ENCODE data around the gene ZCCHC9. TPM values are rescaled to one million over a fixed set of nuclear protein-coding genes. Genes with fewer than 3 reads are reported as not detected.

ZCCHC9 gene
- total and polyA plus RNA-seq, 2 of the 4 experiments (the other 2 are of a cell fraction): 20.4 to 24.6 TPM

DNA sequence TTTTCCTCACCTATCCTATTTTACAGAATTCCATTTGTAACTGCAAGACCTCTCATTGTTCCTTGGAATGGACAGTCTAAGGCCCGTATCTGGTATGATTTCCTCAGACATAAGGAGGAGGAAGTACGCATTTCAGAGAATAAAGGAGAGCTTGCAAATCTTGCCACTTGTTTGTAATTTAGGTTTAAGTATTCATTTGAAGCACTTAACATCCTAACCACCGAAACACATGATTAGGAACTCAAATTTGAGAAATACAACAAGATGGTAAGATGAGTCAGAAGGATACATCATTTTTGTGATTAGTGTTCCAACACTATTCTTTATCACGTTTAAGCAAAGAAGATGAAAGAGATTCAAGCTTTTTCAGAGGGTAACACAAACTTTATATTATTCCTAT lies 3.9 kb upstream of the ZCCHC9 start:
- H2AFZ ChIP-seq (replicated peaks; ENCODE audit: low read length, poor library complexity): no peak overlapping the region
- no peak overlapping the region for H3K4me2 ChIP-seq (ENCODE audit: low read depth, low read length)
- peaks cover 4% of the 10 kb centered on the region for H3K4me1 ChIP-seq (ENCODE audit: control insufficient read depth, insufficient read depth, low read length)
- H3K27ac ChIP-seq (ENCODE audit: insufficient read depth, low read length): no peak overlapping the region
- no CpG with 5 or more reads among the region's 4 CpGs for WGBS, 2 experiments (ENCODE audit: extremely low coverage in 2 of 2, insufficient read length in 1 of 2)
- no peak overlapping the region for H2AK5ac ChIP-seq (ENCODE audit: low read depth, low read length)
- H2BK15ac ChIP-seq (ENCODE audit: low read depth, low read length): no peak overlapping the region
- no peak overlapping the region for H3K14ac ChIP-seq (replicated peaks; ENCODE audit: low read depth, low read length)
- BruUV-seq (replicated peaks): no TSS peak
- H3K56ac ChIP-seq (ENCODE audit: extremely low read depth, insufficient read depth, low read length): no peak overlapping the region
- TF ChIP-seq MAZ (IDR thresholded peaks at IDR 0.05; ENCODE audit: borderline replicate concordance, low read depth, low read length) (no peak), MAFK (IDR thresholded peaks at IDR 0.05; ENCODE audit: low read depth, low read length) (no peak), RCOR1 (IDR thresholded peaks at IDR 0.05; ENCODE audit: insufficient replicate concordance, low read length) (no peak), MXI1 (IDR thresholded peaks at IDR 0.05; ENCODE audit: borderline replicate concordance, low read depth, low read length) (no peak), CEBPB (IDR thresholded peaks at IDR 0.05; ENCODE audit: low read depth, low read length) (no peak), RAD21 (IDR thresholded peaks at IDR 0.05; ENCODE audit: low read length) (no peak), NFE2L2 (IDR thresholded peaks at IDR 0.05; ENCODE audit: low read depth, low read length) (no peak), CHD1 (IDR thresholded peaks at IDR 0.05; ENCODE audit: low read depth, low read length) (no peak), POLR2A (IDR thresholded peaks at IDR 0.05; ENCODE audit: low read depth, low read length) (no peak), SMC3 (IDR thresholded peaks at IDR 0.05; ENCODE audit: low read depth, low read length) (no peak), RFX5 (IDR thresholded peaks at IDR 0.05; ENCODE audit: low read depth, low read length) (no peak), FOS (IDR thresholded peaks at IDR 0.05; ENCODE audit: low read depth, low read length) (no peak), BHLHE40 (IDR thresholded peaks at IDR 0.05; ENCODE audit: low read depth, low read length) (no peak)
- TF ChIP-seq, protein P1, sequence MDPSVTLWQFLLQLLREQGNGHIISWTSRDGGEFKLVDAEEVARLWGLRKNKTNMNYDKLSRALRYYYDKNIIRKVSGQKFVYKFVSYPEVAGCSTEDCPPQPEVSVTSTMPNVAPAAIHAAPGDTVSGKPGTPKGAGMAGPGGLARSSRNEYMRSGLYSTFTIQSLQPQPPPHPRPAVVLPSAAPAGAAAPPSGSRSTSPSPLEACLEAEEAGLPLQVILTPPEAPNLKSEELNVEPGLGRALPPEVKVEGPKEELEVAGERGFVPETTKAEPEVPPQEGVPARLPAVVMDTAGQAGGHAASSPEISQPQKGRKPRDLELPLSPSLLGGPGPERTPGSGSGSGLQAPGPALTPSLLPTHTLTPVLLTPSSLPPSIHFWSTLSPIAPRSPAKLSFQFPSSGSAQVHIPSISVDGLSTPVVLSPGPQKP (IDR thresholded peaks at IDR 0.05; ENCODE audit: borderline replicate concordance, low read depth, low read length): no peak
- TF ChIP-seq, protein P2, sequence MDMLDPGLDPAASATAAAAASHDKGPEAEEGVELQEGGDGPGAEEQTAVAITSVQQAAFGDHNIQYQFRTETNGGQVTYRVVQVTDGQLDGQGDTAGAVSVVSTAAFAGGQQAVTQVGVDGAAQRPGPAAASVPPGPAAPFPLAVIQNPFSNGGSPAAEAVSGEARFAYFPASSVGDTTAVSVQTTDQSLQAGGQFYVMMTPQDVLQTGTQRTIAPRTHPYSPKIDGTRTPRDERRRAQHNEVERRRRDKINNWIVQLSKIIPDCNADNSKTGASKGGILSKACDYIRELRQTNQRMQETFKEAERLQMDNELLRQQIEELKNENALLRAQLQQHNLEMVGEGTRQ (IDR thresholded peaks at IDR 0.05; ENCODE audit: low read depth, low read length): no peak
- TF ChIP-seq, protein P3, sequence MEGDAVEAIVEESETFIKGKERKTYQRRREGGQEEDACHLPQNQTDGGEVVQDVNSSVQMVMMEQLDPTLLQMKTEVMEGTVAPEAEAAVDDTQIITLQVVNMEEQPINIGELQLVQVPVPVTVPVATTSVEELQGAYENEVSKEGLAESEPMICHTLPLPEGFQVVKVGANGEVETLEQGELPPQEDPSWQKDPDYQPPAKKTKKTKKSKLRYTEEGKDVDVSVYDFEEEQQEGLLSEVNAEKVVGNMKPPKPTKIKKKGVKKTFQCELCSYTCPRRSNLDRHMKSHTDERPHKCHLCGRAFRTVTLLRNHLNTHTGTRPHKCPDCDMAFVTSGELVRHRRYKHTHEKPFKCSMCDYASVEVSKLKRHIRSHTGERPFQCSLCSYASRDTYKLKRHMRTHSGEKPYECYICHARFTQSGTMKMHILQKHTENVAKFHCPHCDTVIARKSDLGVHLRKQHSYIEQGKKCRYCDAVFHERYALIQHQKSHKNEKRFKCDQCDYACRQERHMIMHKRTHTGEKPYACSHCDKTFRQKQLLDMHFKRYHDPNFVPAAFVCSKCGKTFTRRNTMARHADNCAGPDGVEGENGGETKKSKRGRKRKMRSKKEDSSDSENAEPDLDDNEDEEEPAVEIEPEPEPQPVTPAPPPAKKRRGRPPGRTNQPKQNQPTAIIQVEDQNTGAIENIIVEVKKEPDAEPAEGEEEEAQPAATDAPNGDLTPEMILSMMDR (conservative IDR thresholded peaks at IDR 0.05; ENCODE audit: low read depth, low read length): no peak
- H2BK120ac ChIP-seq (ENCODE audit: low read depth, low read length): no peak overlapping the region
- H4K20me1 ChIP-seq (ENCODE audit: insufficient read depth, low read length): no peaks in the 10 kb centered on the region
- H3K18ac ChIP-seq (ENCODE audit: low read depth, low read length): no peak overlapping the region
- no peaks in the 10 kb centered on the region for H3K9me3 ChIP-seq (ENCODE audit: control insufficient read depth, insufficient read depth, low read length)
- H3K4me3 ChIP-seq (ENCODE audit: insufficient read depth, low read depth, low read length): no peak overlapping the region
- H2BK5ac ChIP-seq (ENCODE audit: low read depth, low read length, poor library complexity, severe bottlenecking): no peak overlapping the region
- H4K8ac ChIP-seq (ENCODE audit: low read depth in 2 of 2, low read length in 2 of 2): no peak overlapping the region
- H2AK9ac ChIP-seq (replicated peaks; ENCODE audit: low read depth, low read length, poor library complexity): no peak overlapping the region
- H3K4ac ChIP-seq (ENCODE audit: low read depth, low read length): no peak overlapping the region
- H3K27me3 ChIP-seq (ENCODE audit: control insufficient read depth, insufficient read depth, low read length): no peaks in the 10 kb centered on the region
- DNase-seq (no peak), ATAC-seq (ENCODE audit: low read depth) (no peak)
- dilution Hi-C loops (cut with HindIII; ENCODE audit: low sequenced_read_pairs, unreplicated experiment): no loop called here
- H3K9me1 ChIP-seq (ENCODE audit: insufficient read depth, low read length): peaks cover 3% of the 10 kb centered on the region; the same call in 1 of the 2 replicates
- intact Hi-C loops (cut with micrococcal nuclease): loop anchor here (5.0 to 10.0 kb wide), 3 partner anchors 53 to 333 kb away; partner anchors contain the start of gene RASGRF2
- H4K5ac ChIP-seq (ENCODE audit: low read depth, low read length): no peak overlapping the region
- no peak overlapping the region for H3K23ac ChIP-seq (ENCODE audit: low read depth, low read length)
- in situ Hi-C loops (cut with MboI; ENCODE audit: low sequenced_read_pairs): loop anchor here (10.0 kb wide), 1 partner anchor 613 kb away; no protein-coding TSS in a partner anchor
- ChIA-PET CTCF (interaction anchor here (0.6 kb wide), 1 partner anchor 928 kb away, joined by 4 read pairs; no protein-coding TSS in a partner anchor), POLR2A (ENCODE audit: unreplicated experiment) (no interaction called here)
- H3K36me3 ChIP-seq (ENCODE audit: control insufficient read depth, insufficient read depth, low read length): no peaks in the 10 kb centered on the region
- peaks cover 8 to 49% of the 10 kb centered on the region in 2 experiments for H3K79me1 ChIP-seq (ENCODE audit: low read depth in 1 of 2, low read length in 2 of 2)
- H3K9ac ChIP-seq (ENCODE audit: low read depth, low read length): no peak overlapping the region
- no peak overlapping the region for H2BK20ac ChIP-seq (ENCODE audit: low read depth, low read length)
- H4K91ac ChIP-seq (ENCODE audit: insufficient read depth, low read depth, low read length): no peak overlapping the region

Measured in IMR-90 (cell line).